Colonic mucosa (tissue), 4 donors: ENCODE results near the gene IQCE. TPM values are rescaled to one million over a fixed set of nuclear protein-coding genes. Genes with fewer than 3 reads are reported as not detected.

Source experiments
- DNase-seq: peaks from one replicate; pipeline ENCODE4 v3.0.0-alpha.2; 2020
- H3K27ac ChIP-seq: fragments of 200-600 bp; one replicate; pipeline ENCODE4 v1.8.0; 2021
- H3K27me3 ChIP-seq: fragments of 200-600 bp; one replicate; pipeline ENCODE4 v1.8.0; 2021
- H3K36me3 ChIP-seq: fragments of 200-600 bp; one replicate; pipeline ENCODE4 v1.8.0; 2021
- H3K4me1 ChIP-seq: fragments of 200-600 bp; one replicate; pipeline ENCODE4 v1.8.0; 2021; ENCODE audit warnings: mild to moderate bottlenecking
- H3K4me3 ChIP-seq: fragments of 200-600 bp; one replicate; pipeline ENCODE4 v1.8.0; 2021
- H3K9ac ChIP-seq, 2 donors: one replicate each; pipeline ENCODE4 v1.7.0; 2013; ENCODE audit warnings: control low read depth in 2 of 2, low read depth in 2 of 2, low read length in 2 of 2
- H3K9me3 ChIP-seq: fragments of 200-600 bp; one replicate; pipeline ENCODE4 v1.8.0; 2021
- CTCF ChIP-seq: fragments of 200-600 bp; IDR thresholded peaks from one replicate; pipeline ENCODE4 v1.8.0; 2022; ENCODE audit warnings: antibody characterized with exemption, mild to moderate bottlenecking
- intact Hi-C: fragments of 100-400 bp; cut with DNase I; formaldehyde crosslinking; loops from one replicate; pipeline ENCODE4 v1.14.1; 2022
- total RNA-seq, 2 donors: library from RNA; stranded (reverse); fragmentation: NEBNext Ultra II Directional in 1 of 2; extraction: Animal tissue kit (Norgen Biotek cat#: 25700) in 1 of 2; gene quantifications; one replicate each; pipeline ENCODE4 v1.2.1, GENCODE V29; 2021
- donor health status: healthy.
- donor health status: DM: no; HTN: no; CAD: no.
- donor health status: DM: no; HTN: no; CAD: no.

The IQCE gene
- total RNA-seq, 2 donors from 2014 or later, result 23.2 to 36.3 TPM

GRCh38 chr7:2650451-2650850 lies 91.7 kb downstream of the IQCE start:
- Histone ChIP-seq H3K4me1 (no peaks in the 10 kb centered on the region), H3K9me3 (no peaks in the 10 kb centered on the region), H3K27me3 (no peaks in the 10 kb centered on the region), H3K27ac (no peak overlapping the region), H3K36me3 (no peaks in the 10 kb centered on the region), H3K4me3 (no peak overlapping the region), H3K9ac (no peak overlapping the region)
- DNase-seq, result no peak
- no peak for TF ChIP-seq CTCF
- intact Hi-C loops, result no loop called here

- Histone ChIP-seq H3K27me3 (no peaks in the 10 kb centered on the region), H3K9me3 (no peaks in the 10 kb centered on the region), H3K4me3 (no peak overlapping the region), H3K4me1 (no peaks in the 10 kb centered on the region), H3K36me3 (no peaks in the 10 kb centered on the region), H3K9ac (no peak overlapping the region), H3K27ac (no peak overlapping the region)
- TF ChIP-seq CTCF, result no peak
- intact Hi-C loops, result no loop called here
- no peak for DNase-seq
These were observed 92.6 kb downstream of the IQCE start for GRCh38 chr7:2651336-2651735.

GRCh38 chr7:2651847-2652735 lies 93.3 kb downstream of the IQCE start:
- H3K9me3 ChIP-seq, result no peaks in the 10 kb centered on the region
- intact Hi-C loops, result no loop called here
- DNase-seq, result no peak
- no peak overlapping the region for H3K4me3 ChIP-seq
- no peak for TF ChIP-seq CTCF
- no peaks in the 10 kb centered on the region for H3K36me3 ChIP-seq
- H3K27me3 ChIP-seq, result no peaks in the 10 kb centered on the region
- no peaks in the 10 kb centered on the region for H3K4me1 ChIP-seq
- H3K9ac ChIP-seq, result no peak overlapping the region
- H3K27ac ChIP-seq, result no peak overlapping the region

- no peak for DNase-seq
- no peaks in the 10 kb centered on the region for H3K36me3 ChIP-seq
These were observed 93.9 kb downstream of the IQCE start for GRCh38 chr7:2652736-2653060.

GRCh38 chr7:2654059-2654458 lies 95.3 kb downstream of the IQCE start:
- intact Hi-C loops, result no loop called here
- no peak for DNase-seq
- H3K27me3 ChIP-seq, result no peaks in the 10 kb centered on the region
- TF ChIP-seq CTCF, result no peak
- H3K27ac ChIP-seq, result no peak overlapping the region
- no peaks in the 10 kb centered on the region for H3K36me3 ChIP-seq
- H3K4me1 ChIP-seq, result no peaks in the 10 kb centered on the region
- H3K9me3 ChIP-seq, result no peaks in the 10 kb centered on the region
- no peak overlapping the region for H3K9ac ChIP-seq
- H3K4me3 ChIP-seq, result no peak overlapping the region

More at GRCh38 chr7:2652736-2653060, 93.9 kb downstream of the IQCE start:
- intact Hi-C loops, result no loop called here
- no peak for TF ChIP-seq CTCF
- Histone ChIP-seq H3K27me3 (no peaks in the 10 kb centered on the region), H3K4me3 (no peak overlapping the region), H3K9me3 (no peaks in the 10 kb centered on the region), H3K4me1 (no peaks in the 10 kb centered on the region), H3K9ac (no peak overlapping the region), H3K27ac (no peak overlapping the region)
